Measurements from ENCODE around the gene ZNF516. TPM values are rescaled to one million over a fixed set of nuclear protein-coding genes. Genes with fewer than 3 reads are reported as not detected.

Gene ZNF516
- total RNA-seq, 1 donor from 2014 or later = 192 TPM

GRCh38 chr18:76379226-76380126 lies 115.6 kb downstream of the ZNF516 start:
- H3K4me3 Mint-ChIP-seq (ENCODE audit: unreplicated experiment) = peak overlapping the region; percentile 17
- H3K27ac Mint-ChIP-seq (ENCODE audit: unreplicated experiment) = peak overlapping the region; percentile 78
- DNase-seq = no peak
- peaks cover 11% of the 10 kb centered on the region for H3K36me3 Mint-ChIP-seq (ENCODE audit: unreplicated experiment)
- no peak for TF ChIP-seq CTCF (IDR thresholded peaks at IDR 0.05; ENCODE audit: partially characterized antibody, unreplicated experiment)
- peaks cover 38% of the 10 kb centered on the region for H3K9me3 Mint-ChIP-seq (ENCODE audit: unreplicated experiment)
- peaks cover 21% of the 10 kb centered on the region for H3K4me1 Mint-ChIP-seq (ENCODE audit: low read depth, unreplicated experiment)
- peaks cover 22% of the 10 kb centered on the region for H3K27me3 Mint-ChIP-seq (ENCODE audit: unreplicated experiment)

GRCh38 chr18:76378526-76379215 lies 116.4 kb downstream of the ZNF516 start:
- Mint-ChIP-seq H3K9me3 (ENCODE audit: unreplicated experiment) (peaks cover 34% of the 10 kb centered on the region), H3K36me3 (ENCODE audit: unreplicated experiment) (peaks cover 11% of the 10 kb centered on the region), H3K27ac (ENCODE audit: unreplicated experiment) (no peak overlapping the region), H3K4me1 (ENCODE audit: low read depth, unreplicated experiment) (peaks cover 22% of the 10 kb centered on the region), H3K27me3 (ENCODE audit: unreplicated experiment) (peaks cover 21% of the 10 kb centered on the region), H3K4me3 (ENCODE audit: unreplicated experiment) (peak overlapping the region; percentile 34)
- DNase-seq = no peak
- no peak for TF ChIP-seq CTCF (IDR thresholded peaks at IDR 0.05; ENCODE audit: partially characterized antibody, unreplicated experiment)

GRCh38 chr18:76377359-76377756 lies 117.7 kb downstream of the ZNF516 start:
- Mint-ChIP-seq H3K9me3 (ENCODE audit: unreplicated experiment) (peaks cover 34% of the 10 kb centered on the region), H3K27me3 (ENCODE audit: unreplicated experiment) (peaks cover 20% of the 10 kb centered on the region), H3K4me1 (ENCODE audit: low read depth, unreplicated experiment) (peaks cover 23% of the 10 kb centered on the region), H3K4me3 (ENCODE audit: unreplicated experiment) (no peak overlapping the region), H3K36me3 (ENCODE audit: unreplicated experiment) (peaks cover 11% of the 10 kb centered on the region), H3K27ac (ENCODE audit: unreplicated experiment) (no peak overlapping the region)
- no peak for TF ChIP-seq CTCF (IDR thresholded peaks at IDR 0.05; ENCODE audit: partially characterized antibody, unreplicated experiment)
- no peak for DNase-seq

- TF ChIP-seq CTCF (IDR thresholded peaks at IDR 0.05; ENCODE audit: partially characterized antibody, unreplicated experiment) = no peak
- H3K4me1 Mint-ChIP-seq (ENCODE audit: low read depth, unreplicated experiment) = peaks cover 23% of the 10 kb centered on the region
- no peak overlapping the region for H3K4me3 Mint-ChIP-seq (ENCODE audit: unreplicated experiment)
- H3K27ac Mint-ChIP-seq (ENCODE audit: unreplicated experiment) = peak overlapping the region; percentile 17
- H3K9me3 Mint-ChIP-seq (ENCODE audit: unreplicated experiment) = peaks cover 34% of the 10 kb centered on the region
- H3K27me3 Mint-ChIP-seq (ENCODE audit: unreplicated experiment) = peaks cover 20% of the 10 kb centered on the region
- no peak for DNase-seq
- H3K36me3 Mint-ChIP-seq (ENCODE audit: unreplicated experiment) = peaks cover 11% of the 10 kb centered on the region
Measured at GRCh38 chr18:76376668-76377358, 118.2 kb downstream of the ZNF516 start.

Data from glutamatergic neuron (in vitro differentiated cells).